Measurements from ENCODE around the gene TEX52. TPM values are rescaled to one million over a fixed set of nuclear protein-coding genes. Genes with fewer than 3 reads are reported as not detected.
A peak's percentile ranks its signal among the peaks of the same experiment; 100 is the strongest.

The TEX52 gene
- total RNA-seq (not detected), polyA plus RNA-seq (ENCODE audit: insufficient read depth, low read depth, low replicate concordance) (not detected)
- long read RNA-seq, donor 1, result 0 reads
- long read RNA-seq, donor 2, result 0 reads
- long read RNA-seq, donor 3, result 0 reads
- long read RNA-seq, donor 4, result 0 reads
- long read RNA-seq, donor 5, result 0 reads
- long read RNA-seq, donor 6, result 0 reads
- long read RNA-seq, donor 7, result 0 reads
- long read RNA-seq, donor 8, result 0 reads
- long read RNA-seq, donor 9, result 0 reads
- long read RNA-seq, donor 10, result 0 reads

GRCh38 chr12:2857021-2857431 lies at the start of gene TEX52:
TEX52 (minus strand) TSS chr12:2857039; CDS start chr12:2857026, 13 bp downstream.
- no peak for FAIRE-seq
- no peak for TF ChIP-seq CTCF (IDR thresholded peaks at IDR 0.05; ENCODE audit: borderline replicate concordance, extremely low read depth, insufficient read depth)
- peak in 3 of 5 donors; percentile 75 to 79 (median 77) for DNase-seq

GRCh38 chr12:2904260-2904659 lies 47.4 kb upstream of the TEX52 start:
- no peak overlapping the region for H3K9ac ChIP-seq (ENCODE audit: low read length in 3 of 3)
- DNase-seq, result peak in 3 of 5 donors; percentile 14 to 31 (median 16)
- H3K27me3 ChIP-seq (ENCODE audit: control insufficient read depth, insufficient read depth, low read length), result no peaks in the 10 kb centered on the region
- no peak overlapping the region for H3K4me3 ChIP-seq (ENCODE audit: low read length in 3 of 3)
- TF ChIP-seq CTCF (IDR thresholded peaks at IDR 0.05; ENCODE audit: borderline replicate concordance, extremely low read depth, insufficient read depth), result no peak
- intact Hi-C loops (cut with DNase I), result no loop called here
- no peak overlapping the region for H3K27ac ChIP-seq (ENCODE audit: low read depth in 2 of 2, low read length in 2 of 2)
- H3K36me3 ChIP-seq (ENCODE audit: control insufficient read depth in 2 of 3, insufficient read depth in 3 of 3, low read length in 3 of 3), result no peaks in the 10 kb centered on the region
- H3K9me3 ChIP-seq (ENCODE audit: control insufficient read depth in 2 of 3, insufficient read depth in 1 of 3, low read length in 3 of 3), result no peaks in the 10 kb centered on the region
- FAIRE-seq, result no peak
- peaks cover 0 to 6% (median 5%) of the 10 kb centered on the region in 3 donors for H3K4me1 ChIP-seq (ENCODE audit: control insufficient read depth in 2 of 3, insufficient read depth in 2 of 3, low read depth in 1 of 3, low read length in 3 of 3)

More at GRCh38 chr12:2857021-2857431, at the start of gene TEX52:
- Histone ChIP-seq H3K36me3 (ENCODE audit: control insufficient read depth in 2 of 3, insufficient read depth in 3 of 3, low read length in 3 of 3) (peaks cover 0 to 6% (median 0%) of the 10 kb centered on the region in 3 donors), H3K9me3 (ENCODE audit: control insufficient read depth in 2 of 3, insufficient read depth in 1 of 3, low read length in 3 of 3) (no peaks in the 10 kb centered on the region), H3K27ac (ENCODE audit: low read depth in 2 of 2, low read length in 2 of 2) (no peak within 1 kb of the TSS), H3K4me1 (ENCODE audit: control insufficient read depth in 2 of 3, insufficient read depth in 2 of 3, low read depth in 1 of 3, low read length in 3 of 3) (no peaks in the 10 kb centered on the region), H3K4me3 (ENCODE audit: low read length in 3 of 3) (no peak within 1 kb of the TSS), H3K27me3 (ENCODE audit: control insufficient read depth, insufficient read depth, low read length) (no peaks in the 10 kb centered on the region), H3K9ac (ENCODE audit: low read length in 3 of 3) (no peak within 1 kb of the TSS)
- intact Hi-C loops (cut with DNase I), result loop anchor here (10.0 kb wide), 1 partner anchor 178 kb away; no protein-coding TSS in a partner anchor

GRCh38 chr12:2902272-2902880 lies 45.5 kb upstream of the TEX52 start:
- DNase-seq, result no peak
- Histone ChIP-seq H3K36me3 (ENCODE audit: control insufficient read depth in 2 of 3, insufficient read depth in 3 of 3, low read length in 3 of 3) (no peaks in the 10 kb centered on the region), H3K27ac (ENCODE audit: low read depth in 2 of 2, low read length in 2 of 2) (no peak overlapping the region), H3K4me1 (ENCODE audit: control insufficient read depth in 2 of 3, insufficient read depth in 2 of 3, low read depth in 1 of 3, low read length in 3 of 3) (peaks cover 0 to 6% (median 5%) of the 10 kb centered on the region in 3 donors), H3K4me3 (ENCODE audit: low read length in 3 of 3) (no peak overlapping the region), H3K9ac (ENCODE audit: low read length in 3 of 3) (no peak overlapping the region), H3K9me3 (ENCODE audit: control insufficient read depth in 2 of 3, insufficient read depth in 1 of 3, low read length in 3 of 3) (no peaks in the 10 kb centered on the region), H3K27me3 (ENCODE audit: control insufficient read depth, insufficient read depth, low read length) (no peaks in the 10 kb centered on the region)
- intact Hi-C loops (cut with DNase I), result no loop called here
- FAIRE-seq, result no peak
- TF ChIP-seq CTCF (IDR thresholded peaks at IDR 0.05; ENCODE audit: borderline replicate concordance, extremely low read depth, insufficient read depth), result no peak

Measured in kidney (tissue), 22 donors.